Measurements from ENCODE around the gene ADGRB3. TPM values are rescaled to one million over a fixed set of nuclear protein-coding genes. Genes with fewer than 3 reads are reported as not detected.
"Not testable (repeated sequence)": the region's sequence is repeated elsewhere in the genome, so short reads cannot be mapped to it uniquely, and the experiment has no call there.

The ADGRB3 gene
- total RNA-seq, 1 experiment from 2014 or later, result 7.7 TPM

GRCh38 chr6:69285054-69285453 is 650.0 kb downstream of the ADGRB3 start:
- no peaks in the 10 kb centered on the region for H3K36me3 ChIP-seq (ENCODE audit: insufficient read depth, low read length, poor library complexity, severe bottlenecking)
- no peaks in the 10 kb centered on the region for H3K27me3 ChIP-seq (replicated peaks; ENCODE audit: insufficient read depth, low read depth, low read length, poor library complexity)
- no peak for TF ChIP-seq CTCF (conservative IDR thresholded peaks at IDR 0.05; ENCODE audit: low read depth, low read length)
- no peak for TF ChIP-seq EZH2 (IDR thresholded peaks at IDR 0.05; ENCODE audit: borderline replicate concordance, low read depth, low read length, poor library complexity, severe bottlenecking)
- H3K27ac ChIP-seq (ENCODE audit: low read depth, low read length, poor library complexity, severe bottlenecking), result no peak overlapping the region
- H3K4me3 ChIP-seq (ENCODE audit: low read depth, low read length, poor library complexity, severe bottlenecking), result no peak overlapping the region
- POLR2A ChIA-PET (ENCODE audit: low non-redundant PET), result no interaction called here
- H3K9me3 ChIP-seq (ENCODE audit: low read depth, low read length, poor library complexity, severe bottlenecking), result no peaks in the 10 kb centered on the region
- BruUV-seq (replicated peaks), result no TSS peak
- DNase-seq (ENCODE audit: low spot score), result no peak
- intact Hi-C loops (cut with micrococcal nuclease; ENCODE audit: unreplicated experiment), result no loop called here
- CTCF ChIA-PET, result no interaction called here
- H3K4me1 ChIP-seq (ENCODE audit: insufficient read depth, low read length, poor library complexity, severe bottlenecking), result no peaks in the 10 kb centered on the region

GRCh38 chr6:69286331-69286730 is 651.2 kb downstream of the ADGRB3 start:
- Histone ChIP-seq H3K27ac (ENCODE audit: low read depth, low read length, poor library complexity, severe bottlenecking) (no peak overlapping the region), H3K27me3 (replicated peaks; ENCODE audit: insufficient read depth, low read depth, low read length, poor library complexity) (no peaks in the 10 kb centered on the region), H3K9me3 (ENCODE audit: low read depth, low read length, poor library complexity, severe bottlenecking) (no peaks in the 10 kb centered on the region), H3K4me3 (ENCODE audit: low read depth, low read length, poor library complexity, severe bottlenecking) (no peak overlapping the region), H3K36me3 (ENCODE audit: insufficient read depth, low read length, poor library complexity, severe bottlenecking) (no peaks in the 10 kb centered on the region), H3K4me1 (ENCODE audit: insufficient read depth, low read length, poor library complexity, severe bottlenecking) (no peaks in the 10 kb centered on the region)
- no TSS peak for BruUV-seq (replicated peaks)
- intact Hi-C loops (cut with micrococcal nuclease; ENCODE audit: unreplicated experiment), result no loop called here
- ChIA-PET POLR2A (ENCODE audit: low non-redundant PET) (no interaction called here), CTCF (no interaction called here)
- no peak for DNase-seq (ENCODE audit: low spot score)
- no peak for TF ChIP-seq EZH2 (IDR thresholded peaks at IDR 0.05; ENCODE audit: borderline replicate concordance, low read depth, low read length, poor library complexity, severe bottlenecking)
- TF ChIP-seq CTCF (conservative IDR thresholded peaks at IDR 0.05; ENCODE audit: low read depth, low read length), result no peak

- DNase-seq (ENCODE audit: low spot score); H3K36me3 ChIP-seq (ENCODE audit: insufficient read depth, low read length, poor library complexity, severe bottlenecking); H3K9me3 ChIP-seq (ENCODE audit: low read depth, low read length, poor library complexity, severe bottlenecking); intact Hi-C loops (cut with micrococcal nuclease; ENCODE audit: unreplicated experiment); H3K27ac ChIP-seq (ENCODE audit: low read depth, low read length, poor library complexity, severe bottlenecking); H3K4me1 ChIP-seq (ENCODE audit: insufficient read depth, low read length, poor library complexity, severe bottlenecking); H3K4me3 ChIP-seq (ENCODE audit: low read depth, low read length, poor library complexity, severe bottlenecking); POLR2A ChIA-PET (ENCODE audit: low non-redundant PET); H3K27me3 ChIP-seq (replicated peaks; ENCODE audit: insufficient read depth, low read depth, low read length, poor library complexity); CTCF ChIA-PET; BruUV-seq (replicated peaks): not testable (repeated sequence)
These were observed 653.1 kb downstream of the ADGRB3 start for GRCh38 chr6:69288198-69288597.

- Histone ChIP-seq H3K4me1 (ENCODE audit: insufficient read depth, low read length, poor library complexity, severe bottlenecking) (peaks cover 9% of the 10 kb centered on the region), H3K27me3 (replicated peaks; ENCODE audit: insufficient read depth, low read depth, low read length, poor library complexity) (no peaks in the 10 kb centered on the region), H3K4me3 (ENCODE audit: low read depth, low read length, poor library complexity, severe bottlenecking) (no peak overlapping the region), H3K36me3 (ENCODE audit: insufficient read depth, low read length, poor library complexity, severe bottlenecking) (no peaks in the 10 kb centered on the region), H3K27ac (ENCODE audit: low read depth, low read length, poor library complexity, severe bottlenecking) (no peak overlapping the region), H3K9me3 (ENCODE audit: low read depth, low read length, poor library complexity, severe bottlenecking) (no peaks in the 10 kb centered on the region)
- no TSS peak for BruUV-seq (replicated peaks)
- intact Hi-C loops (cut with micrococcal nuclease; ENCODE audit: unreplicated experiment), result no loop called here
- no peak for TF ChIP-seq CTCF (conservative IDR thresholded peaks at IDR 0.05; ENCODE audit: low read depth, low read length)
- no peak for TF ChIP-seq EZH2 (IDR thresholded peaks at IDR 0.05; ENCODE audit: borderline replicate concordance, low read depth, low read length, poor library complexity, severe bottlenecking)
- CTCF ChIA-PET, result no interaction called here
- POLR2A ChIA-PET (ENCODE audit: low non-redundant PET), result no interaction called here
- peak; percentile 8 for DNase-seq (ENCODE audit: low spot score)
These were observed 654.8 kb downstream of the ADGRB3 start for GRCh38 chr6:69289689-69290495.

All from A673 (cell line).